Mesendoderm (in vitro differentiated cells): ENCODE data around the gene KMT2A.

Source experiments
- DNase-seq: peaks from one replicate; pipeline ENCODE4 v3.0.0; 2013
- H2AK5ac ChIP-seq: 2 replicates; pipeline ENCODE4 v1.6.1; 2013; ENCODE audit warnings: low read length, inconsistent platforms
- H2BK120ac ChIP-seq: 2 replicates; pipeline ENCODE4 v1.6.1; 2013; ENCODE audit warnings: low read depth, mild to moderate bottlenecking, low read length, moderate library complexity, mixed read lengths
- H2BK15ac ChIP-seq: replicated peaks from 2 replicates; pipeline ENCODE4 v1.6.1; 2013; ENCODE audit warnings: low read depth, mild to moderate bottlenecking, moderate library complexity
- H2BK5ac ChIP-seq: 2 replicates; pipeline ENCODE4 v1.6.1; 2013; ENCODE audit warnings: low read length, inconsistent platforms
- H3K18ac ChIP-seq: 2 replicates; pipeline ENCODE4 v1.6.1; 2013; ENCODE audit warnings: mild to moderate bottlenecking, low read length, mixed read lengths
- H3K23ac ChIP-seq: one replicate; pipeline ENCODE4 v1.6.1; 2013; ENCODE audit warnings: low read length
- H3K27ac ChIP-seq: 2 replicates; pipeline ENCODE4 v1.5.1; 2013; ENCODE audit warnings: low read depth, mild to moderate bottlenecking, inconsistent platforms, low read length, moderate library complexity
- H3K27me3 ChIP-seq: 2 replicates; pipeline ENCODE4 v1.6.1; 2013; ENCODE audit warnings: low read length, control low read depth, mild to moderate bottlenecking, inconsistent platforms; ENCODE audit not compliant: insufficient read depth, poor library complexity
- H3K36me3 ChIP-seq: 2 replicates; pipeline ENCODE4 v1.6.1; 2013; ENCODE audit warnings: low read length, inconsistent platforms; ENCODE audit not compliant: control insufficient read depth, insufficient read depth
- H3K4ac ChIP-seq: one replicate; pipeline ENCODE4 v1.6.1; 2013; ENCODE audit warnings: low read depth, mild to moderate bottlenecking, low read length, moderate library complexity
- H3K4me1 ChIP-seq: 2 replicates; pipeline ENCODE4 v1.6.1; 2013; ENCODE audit warnings: low read depth, low read length, inconsistent platforms; ENCODE audit not compliant: control insufficient read depth
- H3K4me2 ChIP-seq: 2 replicates; pipeline ENCODE4 v1.6.1; 2013; ENCODE audit warnings: low read length
- H3K4me3 ChIP-seq: 2 replicates; pipeline ENCODE4 v1.5.1; 2013; ENCODE audit warnings: mild to moderate bottlenecking, low read length
- H3K56ac ChIP-seq: one replicate; pipeline ENCODE4 v1.6.1; 2013; ENCODE audit warnings: low read length
- H3K79me1 ChIP-seq: 2 replicates; pipeline ENCODE4 v1.6.1; 2013; ENCODE audit warnings: low read length, inconsistent platforms
- H3K79me2 ChIP-seq: 2 replicates; pipeline ENCODE4 v1.6.1; 2013; ENCODE audit warnings: mild to moderate bottlenecking, low read length; ENCODE audit not compliant: control insufficient read depth, insufficient read depth
- H3K9ac ChIP-seq: 2 replicates; pipeline ENCODE4 v1.6.1; 2013; ENCODE audit warnings: low read length, inconsistent platforms
- H4K5ac ChIP-seq: one replicate; pipeline ENCODE4 v1.6.1; 2013; ENCODE audit warnings: low read length
- H4K8ac ChIP-seq: one replicate; pipeline ENCODE4 v1.6.1; 2013; ENCODE audit warnings: low read depth, mild to moderate bottlenecking, control low read depth, low read length, moderate library complexity
- WGBS: extraction: QIAGEN DNeasy Blood & Tissue Kit; methylation state at CpG from one replicate; pipeline ENCODE4 v1.1.7; 2013; ENCODE audit warnings: low lambda C conversion rate, missing lambda C conversion rate; ENCODE audit not compliant: insufficient coverage; ENCODE audit errors: extremely low coverage; 5-methylcytosine and 5-hydroxymethylcytosine counted together

KMT2A gene

GRCh38 chr11:118572981-118573550 lies 136.8 kb downstream of the KMT2A start:
- Histone ChIP-seq H3K27ac (no peak overlapping the region), H2AK5ac (peak overlapping the region; percentile 82), H3K4me2 (peak overlapping the region; percentile 96), H3K4me1 (no peaks in the 10 kb centered on the region), H3K79me2 (peaks cover 42% of the 10 kb centered on the region), H3K18ac (peak overlapping the region; percentile 85), H2BK5ac (no peak overlapping the region), H2BK15ac (no peak overlapping the region), H3K27me3 (no peaks in the 10 kb centered on the region), H4K5ac (no peak overlapping the region), H3K9ac (peak overlapping the region; percentile 97), H2BK120ac (no peak overlapping the region), H3K23ac (peak overlapping the region; percentile 75), H3K4me3 (peak overlapping the region; percentile 90), H3K4ac (peak overlapping the region; percentile 97), H3K56ac (peak overlapping the region; percentile 97), H3K79me1 (peaks cover 3% of the 10 kb centered on the region), H3K36me3 (no peaks in the 10 kb centered on the region), H4K8ac (no peak overlapping the region)
- DNase-seq, result peak; percentile 48
- no CpG with 5 or more reads among the region's 10 CpGs for WGBS

- Histone ChIP-seq H3K4me2 (no peak overlapping the region), H3K4ac (no peak overlapping the region), H4K8ac (no peak overlapping the region), H3K23ac (no peak overlapping the region), H3K4me3 (no peak overlapping the region), H2AK5ac (no peak overlapping the region), H4K5ac (no peak overlapping the region), H3K79me2 (peaks cover 44% of the 10 kb centered on the region), H3K27ac (no peak overlapping the region), H3K36me3 (no peaks in the 10 kb centered on the region), H3K4me1 (no peaks in the 10 kb centered on the region), H2BK120ac (no peak overlapping the region), H3K56ac (no peak overlapping the region), H3K27me3 (no peaks in the 10 kb centered on the region), H2BK5ac (no peak overlapping the region), H3K18ac (no peak overlapping the region), H3K9ac (no peak overlapping the region), H3K79me1 (peaks cover 3% of the 10 kb centered on the region), H2BK15ac (no peak overlapping the region)
- DNase-seq, result no peak
- no CpG with 5 or more reads among the region's 7 CpGs for WGBS
Observed at GRCh38 chr11:118574636-118575035, 138.3 kb downstream of the KMT2A start.
